Endothelial cell (in vitro differentiated cells): ENCODE results near the gene CAPSL. TPM values are rescaled to one million over a fixed set of nuclear protein-coding genes. Genes with fewer than 3 reads are reported as not detected.
A peak's percentile ranks its signal among the peaks of the same experiment; 100 is the strongest.

Experiments used
- DNase-seq: peaks from one replicate; pipeline ENCODE4 v3.0.0; 2021; ENCODE audit warnings: low spot score
- H3K27ac Mint-ChIP-seq: one replicate; pipeline ENCODE4 v1.8.0; 2021; ENCODE audit warnings: mixed read lengths, inconsistent platforms; ENCODE audit not compliant: unreplicated experiment
- H3K27me3 Mint-ChIP-seq: one replicate; pipeline ENCODE4 v1.8.0; 2021; ENCODE audit warnings: mild to moderate bottlenecking, moderate library complexity, mixed read lengths, inconsistent platforms; ENCODE audit not compliant: unreplicated experiment
- H3K36me3 Mint-ChIP-seq: one replicate; pipeline ENCODE4 v1.8.0; 2021; ENCODE audit warnings: mild to moderate bottlenecking, low read depth, mixed read lengths, inconsistent platforms; ENCODE audit not compliant: unreplicated experiment
- H3K4me1 Mint-ChIP-seq: one replicate; pipeline ENCODE4 v1.8.0; 2021; ENCODE audit warnings: mild to moderate bottlenecking, mixed read lengths, inconsistent platforms; ENCODE audit not compliant: unreplicated experiment
- H3K4me3 Mint-ChIP-seq: one replicate; pipeline ENCODE4 v1.8.0; 2021; ENCODE audit warnings: mild to moderate bottlenecking, mixed read lengths, inconsistent platforms; ENCODE audit not compliant: unreplicated experiment
- H3K9me3 Mint-ChIP-seq: one replicate; pipeline ENCODE4 v1.8.0; 2021; ENCODE audit warnings: mixed read lengths, inconsistent platforms; ENCODE audit not compliant: unreplicated experiment
- total RNA-seq: library from RNA; stranded (reverse); fragmentation: NEBNext Ultra II Directional; extraction: Animal tissue kit (Norgen Biotek cat#: 25700); gene quantifications from one replicate; pipeline ENCODE4 v1.2.1, GENCODE V29; 2021; ENCODE audit not compliant: unreplicated experiment
- TF ChIP-seq, protein P1 (sequence below): fragments of 200-600 bp; sonication (generic); IDR thresholded peaks from one replicate; pipeline ENCODE4 v1.5.0; 2021; ENCODE audit warnings: antibody characterized with exemption; ENCODE audit not compliant: unreplicated experiment

CAPSL gene
- total RNA-seq, 1 donor from 2014 or later: not detected

DNA sequence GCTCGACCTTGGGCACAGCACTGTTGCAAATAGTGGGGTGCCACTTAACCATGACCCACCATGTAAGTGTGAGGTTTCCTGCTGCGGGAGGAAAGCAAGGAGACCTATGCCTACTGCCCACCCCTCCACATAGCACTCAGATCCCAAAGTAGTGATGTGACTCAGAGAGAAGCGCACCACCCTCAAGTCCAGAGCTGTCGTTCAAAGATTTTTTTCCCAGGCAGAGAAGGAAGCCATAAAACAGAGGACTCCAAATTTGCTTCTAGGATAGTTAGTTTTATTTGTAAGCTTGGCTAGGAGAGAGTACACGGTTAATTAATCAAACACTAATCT is 33.4 kb upstream of the CAPSL start:
- no peaks in the 10 kb centered on the region for H3K27me3 Mint-ChIP-seq
- TF ChIP-seq, protein P1, sequence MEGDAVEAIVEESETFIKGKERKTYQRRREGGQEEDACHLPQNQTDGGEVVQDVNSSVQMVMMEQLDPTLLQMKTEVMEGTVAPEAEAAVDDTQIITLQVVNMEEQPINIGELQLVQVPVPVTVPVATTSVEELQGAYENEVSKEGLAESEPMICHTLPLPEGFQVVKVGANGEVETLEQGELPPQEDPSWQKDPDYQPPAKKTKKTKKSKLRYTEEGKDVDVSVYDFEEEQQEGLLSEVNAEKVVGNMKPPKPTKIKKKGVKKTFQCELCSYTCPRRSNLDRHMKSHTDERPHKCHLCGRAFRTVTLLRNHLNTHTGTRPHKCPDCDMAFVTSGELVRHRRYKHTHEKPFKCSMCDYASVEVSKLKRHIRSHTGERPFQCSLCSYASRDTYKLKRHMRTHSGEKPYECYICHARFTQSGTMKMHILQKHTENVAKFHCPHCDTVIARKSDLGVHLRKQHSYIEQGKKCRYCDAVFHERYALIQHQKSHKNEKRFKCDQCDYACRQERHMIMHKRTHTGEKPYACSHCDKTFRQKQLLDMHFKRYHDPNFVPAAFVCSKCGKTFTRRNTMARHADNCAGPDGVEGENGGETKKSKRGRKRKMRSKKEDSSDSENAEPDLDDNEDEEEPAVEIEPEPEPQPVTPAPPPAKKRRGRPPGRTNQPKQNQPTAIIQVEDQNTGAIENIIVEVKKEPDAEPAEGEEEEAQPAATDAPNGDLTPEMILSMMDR: no peak
- H3K27ac Mint-ChIP-seq: no peak overlapping the region
- no peak overlapping the region for H3K4me3 Mint-ChIP-seq
- no peaks in the 10 kb centered on the region for H3K4me1 Mint-ChIP-seq
- no peaks in the 10 kb centered on the region for H3K9me3 Mint-ChIP-seq
- H3K36me3 Mint-ChIP-seq: peaks cover 4% of the 10 kb centered on the region
- DNase-seq: no peak

DNA sequence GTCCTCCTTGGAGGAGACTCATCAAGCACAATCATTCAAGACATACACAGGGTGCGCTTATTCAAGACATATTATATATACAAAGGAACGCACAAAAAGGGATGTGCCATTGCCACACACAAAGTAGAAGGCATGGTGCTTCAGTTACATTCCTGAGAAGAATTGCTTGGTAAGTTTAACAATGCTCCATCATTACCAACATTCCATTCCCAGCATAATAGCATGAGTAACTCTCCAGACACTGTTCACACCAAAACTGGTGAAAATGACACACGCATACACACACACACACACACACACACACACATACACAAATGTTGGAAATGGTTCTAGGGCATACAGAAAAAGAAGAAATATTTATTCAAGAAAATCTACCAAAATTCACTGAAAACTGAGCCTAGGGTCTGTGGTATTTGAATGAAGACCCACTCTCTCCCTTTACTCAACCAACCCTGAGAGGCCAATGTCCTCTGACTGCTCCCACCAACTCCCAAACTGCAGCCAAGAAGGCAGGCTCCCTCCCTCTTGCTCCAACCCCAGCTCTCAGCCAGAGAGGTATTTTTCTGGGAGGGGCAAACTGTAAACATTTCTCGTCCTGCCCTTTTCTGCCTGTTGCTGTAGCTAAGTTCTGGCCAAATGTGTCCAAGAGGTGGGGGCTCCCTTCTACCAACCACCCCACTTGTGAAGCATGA is 32.9 kb upstream of the CAPSL start:
- TF ChIP-seq, protein P1: no peak
- no peaks in the 10 kb centered on the region for H3K4me1 Mint-ChIP-seq
- no peak overlapping the region for H3K27ac Mint-ChIP-seq
- H3K36me3 Mint-ChIP-seq: peaks cover 4% of the 10 kb centered on the region
- no peaks in the 10 kb centered on the region for H3K9me3 Mint-ChIP-seq
- no peak for DNase-seq
- no peak overlapping the region for H3K4me3 Mint-ChIP-seq
- H3K27me3 Mint-ChIP-seq: no peaks in the 10 kb centered on the region

DNA sequence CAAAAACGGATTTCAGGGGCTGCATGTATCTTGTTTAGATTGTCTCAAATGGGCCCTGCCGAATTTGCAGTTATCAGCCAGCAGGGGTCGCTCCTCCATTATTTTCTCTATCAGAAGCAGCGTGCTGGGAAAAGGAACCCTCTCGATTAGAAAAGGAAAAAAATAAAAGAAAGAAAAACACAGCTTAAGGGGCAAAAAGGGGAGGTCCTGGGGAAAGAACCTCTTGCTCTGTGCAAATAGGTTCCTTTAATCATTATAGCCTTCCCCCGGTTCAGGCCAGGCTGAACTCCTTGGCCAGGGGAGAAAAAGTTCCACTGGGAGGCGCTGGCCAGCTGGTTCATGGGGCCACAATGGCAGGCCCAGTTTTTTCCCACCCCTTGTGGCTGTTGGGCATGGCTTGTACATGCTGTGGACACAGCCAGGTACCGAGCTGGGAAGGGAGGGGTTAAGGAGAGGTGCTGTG is 25.0 kb upstream of the CAPSL start:
- no peaks in the 10 kb centered on the region for H3K4me1 Mint-ChIP-seq
- no peak overlapping the region for H3K27ac Mint-ChIP-seq
- DNase-seq: no peak
- no peaks in the 10 kb centered on the region for H3K27me3 Mint-ChIP-seq
- peaks cover 4% of the 10 kb centered on the region for H3K9me3 Mint-ChIP-seq
- TF ChIP-seq, protein P1: peak; percentile 62
- H3K4me3 Mint-ChIP-seq: no peak overlapping the region
- no peaks in the 10 kb centered on the region for H3K36me3 Mint-ChIP-seq

DNA sequence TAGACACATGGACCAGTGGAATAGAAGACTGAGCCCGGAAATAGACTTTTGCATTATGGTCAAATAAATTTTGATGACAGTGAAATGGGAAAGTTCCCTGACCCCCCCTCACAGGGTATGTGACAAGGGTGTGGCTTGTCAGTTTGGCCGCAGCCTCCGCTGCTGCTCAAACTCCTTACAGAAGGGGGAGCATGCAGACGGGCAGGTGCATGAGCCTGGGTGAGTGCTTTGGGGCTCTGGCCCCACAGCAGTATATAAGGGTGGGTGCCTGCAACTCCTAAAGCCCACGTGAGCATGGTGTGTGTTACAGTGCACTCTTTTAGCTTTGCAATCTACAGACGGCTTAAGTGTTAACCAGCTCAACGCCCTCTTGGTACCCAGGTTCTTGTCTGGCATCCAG is 21.9 kb upstream of the CAPSL start:
- Mint-ChIP-seq H3K4me3 (no peak overlapping the region), H3K36me3 (no peaks in the 10 kb centered on the region), H3K4me1 (no peaks in the 10 kb centered on the region), H3K27me3 (no peaks in the 10 kb centered on the region), H3K9me3 (peaks cover 4% of the 10 kb centered on the region), H3K27ac (no peak overlapping the region)
- DNase-seq: no peak
- TF ChIP-seq, protein P1: no peak

DNA sequence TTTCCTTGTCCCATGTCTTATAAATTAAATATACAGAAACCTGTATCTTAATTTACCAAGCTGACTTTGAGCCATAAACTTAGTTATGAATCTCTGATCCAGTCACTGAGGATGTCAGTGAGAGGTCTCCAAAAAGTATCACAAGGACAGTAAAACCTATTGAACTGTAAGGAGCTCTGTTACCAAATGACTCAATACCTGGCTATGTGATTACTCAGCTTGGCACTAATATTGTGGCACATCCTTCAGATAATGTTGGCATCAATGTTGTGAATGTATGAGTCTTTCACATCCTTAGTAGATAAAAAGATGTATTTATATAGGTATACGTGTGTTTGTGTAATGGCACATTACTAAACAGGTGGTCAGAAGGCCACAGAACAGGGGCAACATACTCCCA is 18.0 kb upstream of the CAPSL start:
- no peaks in the 10 kb centered on the region for H3K36me3 Mint-ChIP-seq
- TF ChIP-seq, protein P1: no peak
- no peaks in the 10 kb centered on the region for H3K9me3 Mint-ChIP-seq
- H3K4me1 Mint-ChIP-seq: no peaks in the 10 kb centered on the region
- H3K27ac Mint-ChIP-seq: no peak overlapping the region
- H3K4me3 Mint-ChIP-seq: no peak overlapping the region
- no peak for DNase-seq
- H3K27me3 Mint-ChIP-seq: no peaks in the 10 kb centered on the region
